Activated naive CD4-positive, alpha-beta T cell treated with anti-CD3 and anti-CD28 coated beads for 36 hours (primary cell): ENCODE measurements around the gene CTRB2. TPM values are rescaled to one million over a fixed set of nuclear protein-coding genes. Genes with fewer than 3 reads are reported as not detected.
"Not testable (repeated sequence)": the region's sequence is repeated elsewhere in the genome, so short reads cannot be mapped to it uniquely, and the experiment has no call there.

Experiments
- CTCF ChIA-PET: fragments of 350-600 bp; sonication (Branson Sonifier 250); formaldehyde crosslinking; loops from one replicate; lab custom pipeline; 2021; ENCODE audit warnings: antibody characterized with exemption; lab: Charles Lee
- DNase-seq: peaks from one replicate; pipeline ENCODE4 v3.0.0-alpha.2; 2020
- H3K27ac Mint-ChIP-seq: one replicate; pipeline ENCODE4 v1.8.0; 2021; ENCODE audit warnings: mild to moderate bottlenecking, mixed read lengths
- H3K27me3 Mint-ChIP-seq: one replicate; pipeline ENCODE4 v1.8.0; 2021; ENCODE audit warnings: low read depth, mixed read lengths
- H3K36me3 Mint-ChIP-seq: one replicate; pipeline ENCODE4 v1.8.0; 2021; ENCODE audit warnings: low read depth, mixed read lengths
- H3K4me1 Mint-ChIP-seq: one replicate; pipeline ENCODE4 v1.8.0; 2021; ENCODE audit warnings: low read depth, mixed read lengths
- H3K4me3 Mint-ChIP-seq: one replicate; pipeline ENCODE4 v1.8.0; 2021; ENCODE audit warnings: mild to moderate bottlenecking, moderate library complexity, mixed read lengths
- H3K9me3 Mint-ChIP-seq: one replicate; pipeline ENCODE4 v1.8.0; 2021; ENCODE audit warnings: mixed read lengths
- intact Hi-C: fragments of 100-400 bp; cut with micrococcal nuclease; formaldehyde crosslinking; loops from one replicate; pipeline ENCODE4 v1.15.1; 2023
- total RNA-seq, 2 experiments: library from RNA; stranded (reverse); gene quantifications; one replicate each; pipeline ENCODE4 v1.2.3, GENCODE V29; 2021

CTRB2 gene
- total RNA-seq, 2 experiments from 2014 or later, result not detected

DNA sequence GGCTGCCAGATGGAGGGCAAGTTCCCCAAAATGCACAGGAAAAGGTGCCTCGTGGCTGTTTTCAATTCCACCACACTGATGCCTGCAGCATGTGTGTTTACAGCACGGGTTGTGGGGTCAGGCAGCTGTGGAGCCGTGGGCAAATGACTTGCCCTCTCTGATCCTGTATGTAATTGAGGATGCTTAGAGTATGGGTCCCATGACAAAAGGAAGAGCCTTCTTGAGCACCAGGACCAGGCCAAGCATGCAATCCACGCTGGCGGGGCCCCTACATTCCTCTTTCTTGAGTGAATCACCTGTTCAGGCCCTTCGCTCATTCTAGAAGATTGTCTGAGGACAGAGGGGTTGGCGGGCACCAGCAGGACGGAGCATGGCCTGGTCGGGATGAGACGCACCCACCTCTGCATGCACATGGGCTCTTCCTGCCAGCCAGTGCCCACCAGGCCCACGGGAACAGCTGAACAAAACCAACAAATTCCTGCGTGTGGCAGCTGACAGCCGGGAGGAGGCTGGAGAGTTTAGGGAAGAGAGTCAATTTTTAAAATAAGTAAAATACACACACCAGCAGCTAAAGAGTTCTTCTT, 1.4 kb upstream of the CTRB2 start:
- Mint-ChIP-seq H3K27me3 (no peaks in the 10 kb centered on the region), H3K4me1 (no peaks in the 10 kb centered on the region), H3K9me3 (no peaks in the 10 kb centered on the region), H3K27ac (no peak overlapping the region), H3K4me3 (no peak overlapping the region), H3K36me3 (no peaks in the 10 kb centered on the region)
- CTCF ChIA-PET, result interaction anchor here (2.3 to 2.6 kb wide), 2 partner anchors 9 to 25 kb away, joined by 10 to 17 read pairs; no protein-coding TSS in a partner anchor
- intact Hi-C loops, result no loop called here
- no peak for DNase-seq

DNA sequence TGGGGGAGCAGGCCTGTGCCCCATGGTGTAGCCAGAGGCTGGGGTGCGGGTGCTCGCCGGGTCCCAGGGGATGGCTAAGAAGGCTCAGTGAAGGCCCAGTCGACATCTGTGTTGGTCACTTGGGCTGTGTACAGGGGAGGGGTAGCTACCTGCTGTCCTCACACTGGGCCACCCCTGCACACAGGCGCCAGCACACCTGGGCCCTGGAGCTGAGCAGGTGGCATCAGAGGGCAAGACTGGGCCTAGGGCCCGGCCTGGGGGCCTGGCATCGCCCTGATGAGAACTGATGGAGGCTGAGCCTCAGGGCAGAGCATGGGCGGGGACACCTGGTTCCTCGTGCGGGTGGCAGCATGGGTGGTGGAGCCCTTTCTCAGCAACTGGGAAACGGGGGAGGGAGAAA, 870 bp upstream of the CTRB2 start:
- H3K4me3 Mint-ChIP-seq, result no peak overlapping the region
- no peaks in the 10 kb centered on the region for H3K36me3 Mint-ChIP-seq
- H3K27ac Mint-ChIP-seq, result no peak overlapping the region
- H3K4me1 Mint-ChIP-seq, result no peaks in the 10 kb centered on the region
- intact Hi-C loops, result no loop called here
- no peaks in the 10 kb centered on the region for H3K9me3 Mint-ChIP-seq
- CTCF ChIA-PET, result no interaction called here
- no peak for DNase-seq
- no peaks in the 10 kb centered on the region for H3K27me3 Mint-ChIP-seq

DNA sequence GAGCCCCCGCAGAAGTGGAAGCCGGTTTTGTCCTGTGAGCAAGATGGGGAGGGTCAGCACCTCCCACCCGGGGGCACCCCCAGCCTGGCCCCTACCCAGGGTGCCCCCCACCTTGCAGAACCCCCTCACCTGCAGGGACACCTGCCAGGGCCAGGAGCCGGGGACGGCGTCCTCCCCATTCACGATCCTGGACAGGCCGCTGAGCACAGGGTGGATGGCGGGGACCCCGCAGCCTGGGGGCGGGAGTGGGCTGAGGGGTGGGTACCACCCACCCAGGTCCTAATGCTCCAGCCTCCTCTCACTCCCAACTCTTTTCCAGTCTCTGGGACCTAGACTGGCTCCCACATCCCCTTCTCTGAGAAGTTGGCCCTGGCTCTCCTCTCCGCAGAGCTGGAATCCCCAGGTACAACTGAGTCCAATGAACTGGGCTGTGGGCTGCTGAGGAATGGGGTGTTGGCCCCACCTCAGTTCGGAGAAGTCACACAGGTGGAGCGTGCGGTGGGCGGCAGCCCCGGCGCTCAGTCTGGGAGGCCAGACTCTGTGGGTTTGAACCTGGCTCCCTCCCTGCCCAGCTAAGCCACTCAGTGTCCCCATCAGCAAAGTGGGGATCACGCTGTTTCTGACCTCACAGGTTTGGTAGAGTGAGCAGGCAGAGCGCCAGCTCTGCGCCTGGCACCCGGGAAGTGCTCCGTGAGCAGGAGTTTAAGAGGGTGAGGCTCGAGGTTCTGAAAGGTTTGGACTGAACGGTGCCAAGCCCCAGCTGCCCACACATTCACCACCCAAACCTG, 806 bp downstream of the CTRB2 start:
- intact Hi-C loops, H3K4me1 Mint-ChIP-seq, H3K27ac Mint-ChIP-seq, CTCF ChIA-PET, DNase-seq, H3K4me3 Mint-ChIP-seq, H3K27me3 Mint-ChIP-seq, H3K36me3 Mint-ChIP-seq, H3K9me3 Mint-ChIP-seq: not testable (repeated sequence)

- H3K36me3 Mint-ChIP-seq, H3K4me1 Mint-ChIP-seq, H3K4me3 Mint-ChIP-seq, intact Hi-C loops, DNase-seq, H3K9me3 Mint-ChIP-seq, H3K27ac Mint-ChIP-seq, CTCF ChIA-PET, H3K27me3 Mint-ChIP-seq: not testable (repeated sequence)
Observed at GRCh38 chr16:75205438-75205837, 1.5 kb downstream of the CTRB2 start.

GRCh38 chr16:75204905-75205304, 2.1 kb downstream of the CTRB2 start:
- H3K4me1 Mint-ChIP-seq, H3K36me3 Mint-ChIP-seq, H3K4me3 Mint-ChIP-seq, H3K27ac Mint-ChIP-seq, H3K9me3 Mint-ChIP-seq, intact Hi-C loops, DNase-seq, H3K27me3 Mint-ChIP-seq, CTCF ChIA-PET: not testable (repeated sequence)

DNA sequence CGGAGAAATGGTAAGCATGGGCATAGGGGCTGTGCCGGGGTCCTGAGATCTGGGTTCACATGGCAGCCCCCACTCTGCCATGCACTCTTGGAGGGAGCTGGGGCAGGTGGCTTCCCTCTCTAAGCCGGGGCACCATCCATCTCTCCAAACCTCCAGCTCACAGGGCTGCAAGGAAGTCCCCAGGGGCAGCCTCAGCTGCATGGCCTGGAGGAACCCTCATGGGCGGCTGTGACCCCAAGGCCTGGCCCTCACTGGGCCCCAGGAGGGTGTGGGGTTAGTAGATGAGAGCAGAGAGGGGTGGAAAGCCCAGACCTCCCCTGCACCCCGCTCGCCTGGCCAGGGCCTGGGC, 2.6 kb downstream of the CTRB2 start:
- Mint-ChIP-seq H3K27me3 (no peaks in the 10 kb centered on the region), H3K4me1 (peaks cover 9% of the 10 kb centered on the region), H3K9me3 (no peaks in the 10 kb centered on the region), H3K27ac (no peak overlapping the region), H3K4me3 (no peak overlapping the region), H3K36me3 (no peaks in the 10 kb centered on the region)
- no peak for DNase-seq
- intact Hi-C loops, result no loop called here
- CTCF ChIA-PET, result interaction anchor here (1.1 kb wide), 1 partner anchor 15 kb away, joined by 5 read pairs; no protein-coding TSS in a partner anchor

- Mint-ChIP-seq H3K9me3 (no peaks in the 10 kb centered on the region), H3K4me3 (no peak overlapping the region), H3K27ac (no peak overlapping the region), H3K36me3 (no peaks in the 10 kb centered on the region), H3K27me3 (no peaks in the 10 kb centered on the region), H3K4me1 (peaks cover 9% of the 10 kb centered on the region)
- DNase-seq, result no peak
- intact Hi-C loops, result no loop called here
- CTCF ChIA-PET, result interaction anchor here (1.1 kb wide), 2 partner anchors 16 to 30 kb away, joined by 4 to 5 read pairs; no protein-coding TSS in a partner anchor
Observed at GRCh38 chr16:75203667-75204409, 3.1 kb downstream of the CTRB2 start.

DNA sequence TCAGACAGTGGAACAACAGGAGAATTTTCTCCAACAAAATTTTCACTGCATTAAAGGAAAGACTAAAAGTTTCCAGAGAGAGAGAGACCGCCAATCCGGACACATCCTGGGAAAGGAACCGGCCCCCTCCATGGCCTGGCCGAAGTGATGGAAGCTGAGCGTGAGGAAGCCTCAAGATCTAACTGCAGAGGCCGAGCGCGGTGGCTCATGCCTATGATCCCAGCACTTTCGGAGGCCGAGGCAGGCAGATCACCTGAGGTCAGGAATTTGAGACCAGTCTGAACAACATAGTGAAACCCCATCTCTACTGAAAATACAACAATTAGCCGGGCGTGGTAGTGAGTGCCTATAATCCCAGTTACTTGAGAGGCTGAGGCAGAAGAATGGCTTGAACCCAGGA, 3.9 kb downstream of the CTRB2 start:
- H3K9me3 Mint-ChIP-seq, result no peaks in the 10 kb centered on the region
- no peak for DNase-seq
- no peak overlapping the region for H3K27ac Mint-ChIP-seq
- no peak overlapping the region for H3K4me3 Mint-ChIP-seq
- CTCF ChIA-PET, result interaction anchor here (1.1 kb wide), 1 partner anchor 31 kb away, joined by 4 read pairs; no protein-coding TSS in a partner anchor
- intact Hi-C loops, result no loop called here
- H3K27me3 Mint-ChIP-seq, result peaks cover 5% of the 10 kb centered on the region
- no peaks in the 10 kb centered on the region for H3K36me3 Mint-ChIP-seq
- H3K4me1 Mint-ChIP-seq, result peaks cover 9% of the 10 kb centered on the region

GRCh38 chr16:75202069-75202590, 4.8 kb downstream of the CTRB2 start:
- H3K27ac Mint-ChIP-seq, result no peak overlapping the region
- no peaks in the 10 kb centered on the region for H3K9me3 Mint-ChIP-seq
- intact Hi-C loops, result no loop called here
- H3K4me1 Mint-ChIP-seq, result peaks cover 9% of the 10 kb centered on the region
- H3K4me3 Mint-ChIP-seq, result no peak overlapping the region
- H3K27me3 Mint-ChIP-seq, result peaks cover 10% of the 10 kb centered on the region
- DNase-seq, result no peak
- CTCF ChIA-PET, result interaction anchor here (1.2 to 3.9 kb wide), 3 partner anchors 31 to 315 kb away, joined by 4 to 45 read pairs (median 5); no protein-coding TSS in a partner anchor
- no peaks in the 10 kb centered on the region for H3K36me3 Mint-ChIP-seq

- peaks cover 9% of the 10 kb centered on the region for H3K4me1 Mint-ChIP-seq
- H3K27me3 Mint-ChIP-seq, result peaks cover 13% of the 10 kb centered on the region
- CTCF ChIA-PET, result interaction anchor here (0.8 to 3.9 kb wide), 19 partner anchors 11 to 593 kb away, joined by 3 to 45 read pairs (median 10); partner anchors contain the start of genes ADAT1 and TMEM170A
- H3K27ac Mint-ChIP-seq, result no peak overlapping the region
- DNase-seq, result no peak
- intact Hi-C loops, result loop anchor here (2.0 kb wide), 2 partner anchors 21 to 319 kb away; partner anchors contain the start of gene CTRB1
- H3K4me3 Mint-ChIP-seq, result no peak overlapping the region
- no peaks in the 10 kb centered on the region for H3K9me3 Mint-ChIP-seq
- no peaks in the 10 kb centered on the region for H3K36me3 Mint-ChIP-seq
Observed at GRCh38 chr16:75198135-75198600, 8.8 kb downstream of the CTRB2 start.

GRCh38 chr16:75197522-75198134, 9.3 kb downstream of the CTRB2 start:
- intact Hi-C loops, result loop anchor here (2.0 kb wide), 2 partner anchors 21 to 319 kb away; partner anchors contain the start of gene CTRB1
- no peak for DNase-seq
- CTCF ChIA-PET, result interaction anchor here (0.8 to 3.1 kb wide), 10 partner anchors 12 to 594 kb away, joined by 3 to 27 read pairs (median 4); partner anchors contain the start of gene TMEM170A
- Mint-ChIP-seq H3K9me3 (no peaks in the 10 kb centered on the region), H3K4me3 (no peak overlapping the region), H3K27me3 (peaks cover 13% of the 10 kb centered on the region), H3K36me3 (no peaks in the 10 kb centered on the region), H3K4me1 (peaks cover 9% of the 10 kb centered on the region), H3K27ac (no peak overlapping the region)
